Ecto neural progenitor cell (in vitro differentiated cells): ENCODE results near the gene EPHB1.

Experiments
- DNase-seq: peaks from one replicate; pipeline ENCODE4 v3.0.0-alpha.2; 2018; ENCODE audit warnings: low spot score

Gene EPHB1

DNA sequence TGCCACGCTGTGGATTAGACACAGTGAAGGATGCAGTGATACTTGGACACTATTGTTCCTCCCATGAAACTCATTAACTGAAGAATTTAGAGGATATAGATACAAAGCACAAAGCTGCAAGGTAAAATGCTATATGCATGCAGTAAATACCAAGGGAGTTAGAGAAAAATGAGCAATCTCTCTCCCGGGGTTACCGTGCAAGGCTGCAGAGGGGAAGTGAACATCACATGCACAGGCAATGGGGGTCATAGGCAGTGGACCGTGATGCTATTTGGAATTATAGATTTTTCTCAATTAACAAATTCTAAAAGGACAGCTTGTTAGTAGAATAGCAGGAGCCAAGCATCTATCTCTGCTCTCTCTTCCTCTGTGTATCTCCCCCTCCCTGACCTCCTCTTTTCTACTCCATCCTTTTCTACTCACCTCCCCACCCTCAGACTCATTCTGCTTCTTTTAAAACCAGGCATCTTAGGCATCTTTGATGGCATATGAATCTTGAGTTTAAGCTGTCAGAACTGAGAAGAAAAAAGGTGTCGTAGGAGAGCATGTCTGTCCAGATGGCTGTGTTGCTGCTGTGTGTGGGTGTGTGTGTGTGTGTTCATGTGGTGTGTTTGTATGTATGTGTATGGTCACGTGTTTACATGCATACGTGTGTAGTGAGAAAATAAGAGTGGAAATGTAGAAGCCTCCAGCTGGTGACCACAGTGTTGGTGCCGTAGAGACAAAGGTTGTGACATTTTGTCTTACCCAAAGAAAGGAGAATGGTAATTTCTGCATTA, 339.0 kb downstream of the EPHB1 start:
- no peak for DNase-seq

DNA sequence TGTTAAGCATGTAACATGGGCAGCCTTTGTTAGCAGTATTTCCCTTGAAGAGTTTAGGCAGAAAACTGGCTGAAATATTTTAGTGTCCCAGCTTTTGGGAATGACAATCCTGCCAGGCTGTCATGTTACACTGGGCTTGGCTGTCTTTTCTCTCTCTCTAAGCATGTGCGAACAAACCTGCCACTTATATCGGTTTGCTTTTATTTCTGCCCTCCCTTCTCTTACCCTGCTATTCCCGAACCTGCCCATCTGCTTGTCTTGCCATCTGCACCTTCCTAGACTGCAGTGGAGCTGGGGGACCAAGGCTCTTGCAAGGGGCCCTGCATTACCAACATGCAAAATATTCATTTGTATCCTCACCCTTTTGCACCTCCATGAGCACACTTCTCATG, 339.6 kb downstream of the EPHB1 start:
- no peak for DNase-seq

DNA sequence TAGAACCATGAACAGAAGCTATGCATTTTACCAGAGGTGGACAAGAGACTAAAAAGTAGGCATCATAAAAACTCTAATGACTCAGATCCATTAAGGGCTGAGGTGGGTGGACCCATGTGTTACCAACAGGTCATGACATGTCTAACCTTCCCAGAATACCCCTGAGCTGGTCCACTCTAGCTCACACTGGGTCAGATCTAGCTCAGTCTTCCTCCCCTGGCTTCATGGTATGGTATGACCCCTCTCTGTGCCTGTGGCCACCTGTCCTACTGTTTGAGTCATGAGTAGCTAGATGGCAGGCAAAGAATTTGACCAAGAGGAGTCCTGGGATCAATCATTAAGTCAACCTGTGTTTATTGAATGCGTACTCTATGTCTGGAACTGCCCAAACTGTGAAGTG, 340.4 kb downstream of the EPHB1 start:
- DNase-seq, result no peak

DNA sequence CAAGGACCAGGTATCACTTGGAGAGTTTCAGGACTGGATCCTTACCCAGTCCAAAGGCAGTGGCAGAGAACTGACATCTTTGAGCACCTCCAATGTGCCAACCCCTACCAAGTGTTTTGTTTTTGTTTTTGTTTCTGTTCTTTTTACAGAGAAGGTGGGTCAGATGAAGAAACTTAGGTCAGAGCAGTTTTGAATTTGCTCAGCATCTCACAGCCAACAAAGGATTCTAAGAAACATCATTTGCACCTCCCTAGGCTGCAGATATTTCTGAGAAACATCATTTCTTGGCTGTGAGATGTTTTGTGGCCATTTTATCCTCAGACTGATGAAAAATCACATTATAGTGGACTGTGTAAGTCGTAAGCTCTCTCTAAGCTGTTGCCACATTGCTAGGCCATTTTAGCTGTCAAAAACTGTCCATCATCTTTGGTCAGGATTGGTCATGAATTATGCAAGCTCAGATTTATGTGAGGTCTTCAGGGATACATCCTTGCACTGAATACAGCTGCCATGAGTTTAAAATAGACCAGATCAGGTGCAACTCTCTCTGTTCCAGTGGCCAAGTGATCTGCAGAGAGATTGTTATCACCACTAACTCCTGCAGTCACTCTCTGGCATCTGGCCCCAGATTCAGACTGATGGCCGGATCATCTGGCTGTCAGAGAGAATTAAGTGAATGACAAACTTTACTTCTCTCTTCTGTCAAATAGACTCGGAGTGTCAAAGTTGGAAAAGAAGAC, 341.5 kb downstream of the EPHB1 start:
- no peak for DNase-seq

DNA sequence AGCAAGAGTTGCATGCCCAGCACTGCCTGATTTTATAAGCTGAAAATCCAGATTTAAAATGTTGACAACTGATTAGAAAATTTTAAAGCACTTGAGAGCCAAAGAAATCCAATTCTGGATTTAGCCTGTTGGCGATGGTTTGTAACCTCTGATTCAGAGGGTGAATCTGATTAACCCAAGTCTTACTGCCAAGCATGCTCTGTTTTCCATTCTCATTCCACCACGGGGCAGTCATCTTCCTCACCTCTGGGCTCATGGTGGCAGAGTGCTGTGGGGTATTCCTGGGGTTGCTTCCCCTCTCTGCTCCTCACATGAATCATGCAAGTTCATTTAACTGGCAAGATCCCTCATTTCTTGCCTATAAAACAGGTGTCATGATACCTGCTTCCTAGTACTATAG, 342.2 kb downstream of the EPHB1 start:
- DNase-seq, result no peak

DNA sequence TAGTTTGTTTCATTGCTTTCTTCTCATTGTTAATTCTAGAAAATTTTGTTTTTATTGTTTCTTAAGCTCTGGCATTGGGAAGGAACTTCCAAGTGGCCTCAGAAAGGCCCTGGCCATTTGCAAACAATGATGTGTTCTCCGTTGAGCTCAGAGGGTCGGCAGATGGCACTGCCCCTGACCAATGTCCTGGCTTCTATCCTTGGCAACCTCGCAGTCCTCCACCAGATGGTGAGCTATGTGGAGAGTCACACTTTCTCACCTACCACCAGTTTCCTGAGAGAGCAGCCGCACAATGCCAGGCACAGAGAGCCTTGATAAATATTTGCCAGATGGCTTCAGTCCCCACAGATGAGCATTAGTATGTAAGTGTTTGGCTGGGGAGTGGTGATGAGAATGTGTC, 343.7 kb downstream of the EPHB1 start:
- no peak for DNase-seq

DNA sequence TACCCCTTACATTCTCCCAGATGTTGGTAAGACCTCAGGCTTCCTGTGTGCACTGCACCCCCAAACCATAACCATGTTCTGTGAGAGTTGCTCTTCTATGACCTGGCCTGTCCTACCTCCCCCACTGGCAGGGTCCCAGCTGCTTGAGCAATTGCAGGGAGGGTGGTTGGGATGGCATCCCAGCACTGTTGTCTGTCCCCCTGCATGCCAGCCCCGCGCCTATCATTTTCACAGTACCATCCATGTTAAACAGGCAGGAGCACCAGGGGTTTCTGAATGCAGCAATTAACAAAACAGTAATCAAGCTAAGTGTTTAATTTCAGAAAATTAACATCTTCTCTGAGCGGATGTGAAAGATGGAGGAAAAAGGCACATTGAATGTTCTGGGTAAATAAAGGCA, 345.5 kb downstream of the EPHB1 start:
- DNase-seq, result no peak

DNA sequence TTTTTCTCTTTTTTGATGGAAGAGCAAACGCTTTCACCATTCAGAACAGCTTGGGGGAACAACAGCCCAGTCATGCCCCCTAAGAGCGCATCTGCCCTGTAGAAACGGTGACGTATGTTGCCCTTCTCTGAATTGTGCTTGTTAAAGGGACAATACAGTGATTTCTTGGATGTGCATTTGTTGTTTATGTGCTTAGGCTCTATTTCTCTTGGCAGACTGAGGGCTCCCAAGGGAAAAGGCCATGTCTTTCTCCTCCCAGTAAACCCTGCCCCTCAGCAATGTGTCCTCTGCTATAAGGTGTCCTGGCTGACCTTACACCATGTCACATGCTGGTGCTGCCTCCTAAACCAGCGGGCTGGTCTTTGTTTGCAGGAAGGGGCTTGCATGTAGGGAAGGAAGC, 346.1 kb downstream of the EPHB1 start:
- no peak for DNase-seq

DNA sequence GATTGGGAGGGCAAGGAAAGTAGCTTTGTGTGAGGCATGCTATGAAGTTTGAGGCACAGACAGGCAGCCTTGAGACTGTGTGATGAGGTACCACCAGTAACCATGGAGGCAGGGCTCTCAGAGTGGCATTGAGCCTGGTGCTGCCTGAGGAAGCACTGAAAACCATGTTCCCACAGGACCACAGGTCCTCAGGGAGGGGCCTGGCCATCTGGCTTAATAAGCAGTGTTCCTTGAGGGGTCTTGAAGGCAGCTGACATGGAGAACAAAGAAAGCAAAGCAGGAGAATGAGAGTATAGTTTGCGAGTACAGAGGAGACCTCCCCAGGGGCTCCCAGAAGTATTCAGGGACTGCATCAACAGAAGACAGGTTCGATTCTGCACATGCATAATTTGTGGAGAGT, 346.6 kb downstream of the EPHB1 start:
- DNase-seq, result no peak

DNA sequence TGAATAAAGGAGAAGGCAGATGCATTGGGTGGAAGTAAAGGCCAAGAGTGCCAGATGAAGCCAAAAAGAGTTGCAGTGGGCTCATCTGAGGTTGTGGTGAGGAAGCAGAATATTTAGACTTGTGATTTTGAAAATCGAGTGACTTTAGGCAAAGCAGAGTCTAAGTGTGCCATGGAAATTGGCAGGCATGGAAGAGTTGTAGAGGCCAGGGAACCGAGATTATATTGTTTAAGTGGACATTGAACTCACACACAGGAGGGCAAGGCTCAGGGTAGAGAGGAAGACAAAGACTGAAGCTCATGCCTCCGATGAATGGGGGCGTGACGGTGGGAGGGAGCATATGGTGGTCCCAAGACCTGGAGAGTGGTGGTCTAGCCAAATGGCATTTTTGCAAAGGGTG, 347.5 kb downstream of the EPHB1 start:
- DNase-seq, result no peak

DNA sequence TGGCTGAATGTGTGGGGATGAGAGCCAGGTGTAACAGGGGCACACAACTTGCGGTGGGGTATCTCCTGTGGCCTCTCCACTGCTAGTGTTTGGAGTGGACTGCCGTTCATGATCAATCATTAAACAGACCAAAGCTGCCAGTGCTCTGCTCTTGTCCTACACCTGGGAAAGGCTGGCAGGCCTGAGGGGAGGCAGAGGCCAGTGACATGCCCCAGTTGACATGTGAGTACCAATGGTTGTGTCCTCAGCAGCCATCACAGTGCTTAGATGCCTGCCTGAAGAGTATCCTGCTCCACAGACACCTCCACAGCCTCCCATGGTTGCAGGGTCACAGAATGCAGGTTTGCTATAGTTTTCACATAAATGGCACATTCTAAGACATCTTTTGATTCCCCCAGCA, 348.4 kb downstream of the EPHB1 start:
- no peak for DNase-seq

DNA sequence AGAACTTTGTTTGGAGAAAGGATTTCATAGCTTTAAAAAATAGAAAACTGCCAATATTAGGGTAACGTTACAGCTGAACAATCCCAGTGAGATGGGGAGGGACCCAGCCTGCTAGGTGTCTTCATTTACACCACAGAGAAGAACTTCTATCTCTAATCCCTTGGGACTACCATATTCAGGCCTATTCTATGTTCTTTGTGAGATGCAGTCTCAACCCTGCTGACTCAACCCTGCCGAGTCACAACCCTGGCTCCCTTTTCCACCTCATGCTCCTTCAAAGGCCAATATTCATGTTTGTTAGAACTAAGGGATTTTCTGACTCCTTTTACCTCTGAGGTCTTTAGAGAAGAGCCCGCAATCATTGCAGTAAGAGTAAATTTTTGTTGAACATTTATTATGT, 350.5 kb downstream of the EPHB1 start:
- DNase-seq, result no peak

DNA sequence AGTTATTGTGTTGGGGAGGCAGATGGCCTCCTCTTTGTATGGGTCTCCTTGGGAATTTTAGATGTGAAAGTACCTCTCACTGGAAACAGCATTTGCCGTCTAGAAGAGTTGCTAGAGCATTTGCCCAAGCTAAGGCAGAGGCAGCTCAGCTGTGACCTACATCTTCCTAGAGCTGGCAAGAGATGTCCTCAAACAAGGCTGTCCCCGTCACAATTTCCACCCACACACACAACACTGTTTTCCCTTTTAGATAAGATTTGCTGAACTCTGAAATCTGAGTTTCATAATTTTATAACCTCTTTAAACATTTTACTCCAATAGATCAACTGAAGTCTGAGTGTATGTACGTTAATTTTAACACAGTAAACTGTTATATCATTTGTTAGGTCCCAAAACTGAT, 352.6 kb downstream of the EPHB1 start:
- DNase-seq, result no peak

DNA sequence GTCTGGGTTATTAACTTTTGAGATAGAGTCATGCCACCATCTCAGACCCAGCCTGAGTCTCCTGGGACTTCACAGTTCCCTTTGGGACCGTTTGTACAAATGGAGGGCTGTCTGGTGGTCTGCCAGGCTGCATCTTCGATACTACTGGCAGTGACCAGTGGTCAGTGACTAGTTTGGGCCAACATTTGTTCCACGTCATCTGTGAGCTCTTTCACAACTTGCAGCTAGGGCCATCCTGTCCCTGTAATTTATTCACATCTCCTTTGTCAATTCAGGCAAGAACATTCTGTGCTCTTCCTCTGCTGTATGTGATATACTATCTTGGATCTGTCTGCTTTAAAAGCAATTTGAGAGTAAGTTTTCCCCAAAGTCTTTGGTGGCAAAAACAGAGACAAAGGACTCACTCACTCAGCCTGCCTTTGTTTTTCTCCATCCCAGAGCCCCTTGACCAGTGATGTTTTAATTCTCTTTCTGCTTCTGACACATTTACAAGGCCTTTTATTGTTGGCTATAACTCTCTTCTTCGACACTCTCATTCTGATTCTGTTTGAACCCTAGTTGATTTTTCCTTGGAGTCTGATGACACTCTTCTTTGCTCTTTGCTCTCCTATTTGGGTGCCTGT, 353.4 kb downstream of the EPHB1 start:
- DNase-seq, result no peak

DNA sequence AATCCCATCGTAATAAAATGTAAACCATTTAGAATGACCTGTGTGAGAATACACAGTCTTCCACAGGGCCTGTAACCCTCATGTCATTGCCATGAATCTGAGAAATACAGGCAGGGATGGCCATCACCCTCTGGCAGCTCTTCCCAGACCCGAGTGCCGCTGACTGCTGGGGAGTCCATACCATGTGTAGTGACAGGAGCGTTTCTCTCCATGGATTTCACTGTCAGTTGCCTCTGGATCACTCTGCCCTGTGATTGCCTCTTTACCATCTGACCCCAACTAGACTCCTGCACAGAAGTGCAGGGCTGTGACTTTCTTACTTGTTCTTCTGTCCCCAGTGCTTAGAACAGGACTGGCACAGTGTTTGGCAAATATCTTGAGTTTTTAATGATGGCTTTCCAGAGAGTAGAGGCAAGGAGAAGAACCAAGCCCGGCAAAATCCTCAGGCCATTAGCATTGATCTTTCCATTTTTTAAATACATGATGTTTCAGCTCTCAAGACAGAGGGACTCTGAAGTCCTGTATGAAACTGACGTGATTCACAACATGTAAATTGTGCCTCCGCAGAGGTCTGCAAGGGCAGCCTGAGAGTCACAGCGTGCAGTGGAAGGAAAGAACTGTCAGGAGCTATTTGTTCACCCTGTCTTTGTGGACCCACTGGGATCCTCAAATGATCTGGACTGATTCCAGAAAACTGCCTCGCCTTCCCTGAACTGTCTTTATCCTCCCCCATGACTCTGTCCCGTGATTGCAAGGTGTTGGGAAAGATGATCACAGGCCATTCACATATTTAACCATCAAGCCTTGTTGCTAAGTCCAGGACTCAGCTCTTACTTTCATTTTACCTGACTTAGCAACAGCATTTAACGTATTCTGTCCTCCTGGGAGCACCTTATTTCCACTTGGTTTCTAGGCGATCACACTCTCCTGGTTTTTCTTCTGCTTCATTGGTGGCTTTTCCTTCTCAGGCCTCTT, 354.9 kb downstream of the EPHB1 start:
- no peak for DNase-seq

DNA sequence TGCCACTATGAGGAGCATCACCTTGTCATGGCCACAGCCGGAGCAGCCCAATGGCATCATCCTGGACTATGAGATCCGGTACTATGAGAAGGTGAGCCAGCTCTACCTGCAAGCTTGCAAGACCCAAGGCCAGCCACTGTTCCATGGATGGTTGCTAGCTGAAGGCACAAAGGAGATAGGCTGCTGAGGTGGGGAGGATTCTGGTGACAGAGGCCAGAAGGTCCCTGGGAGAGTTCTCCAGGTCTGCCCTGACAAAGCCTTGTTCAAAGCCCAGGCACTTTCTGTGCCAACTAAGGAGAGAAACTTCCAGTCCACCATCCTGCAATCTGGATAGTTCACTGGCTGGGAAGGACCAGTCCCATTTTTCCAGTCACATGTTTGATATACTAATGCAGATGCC, 359.1 kb downstream of the EPHB1 start:
- DNase-seq, result no peak

DNA sequence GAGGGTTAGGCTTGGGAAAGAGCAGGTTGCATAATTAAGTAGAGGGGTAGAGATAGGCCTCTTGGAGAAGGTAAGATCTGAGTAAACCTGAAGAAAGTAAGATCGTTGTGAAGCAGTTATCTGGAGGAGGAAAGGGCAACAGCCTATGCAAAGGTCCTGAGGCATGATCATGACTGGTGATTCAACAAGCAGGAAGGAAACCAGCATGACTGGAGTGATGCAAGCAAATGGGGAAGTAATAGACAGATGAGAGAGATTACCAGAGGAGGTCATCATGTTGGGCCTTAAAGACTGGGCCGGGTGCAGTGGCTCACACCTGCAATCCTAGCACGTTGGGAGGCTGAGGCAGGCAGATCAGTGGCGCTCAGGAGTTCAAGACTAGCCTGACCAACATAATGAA, 360.2 kb downstream of the EPHB1 start:
- no peak for DNase-seq

DNA sequence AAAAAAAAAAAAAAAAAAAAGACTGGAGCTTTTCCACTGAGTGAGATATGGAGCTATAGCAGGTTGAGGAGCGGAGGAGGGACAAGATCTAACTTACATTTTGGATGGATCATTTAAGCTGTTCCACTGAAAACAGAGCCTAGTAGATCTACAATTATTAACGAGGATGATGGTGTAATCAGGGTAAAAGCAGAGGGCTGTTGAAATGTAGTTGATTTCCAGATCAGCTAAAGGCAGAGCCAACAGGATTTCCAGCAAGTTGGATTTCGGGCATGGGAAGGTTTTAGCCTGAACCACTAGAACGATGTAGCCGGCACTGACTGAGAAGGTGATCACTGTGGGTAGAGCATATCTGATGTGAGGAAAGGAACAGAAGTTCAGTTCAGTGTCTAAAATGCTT, 360.7 kb downstream of the EPHB1 start:
- DNase-seq, result no peak

DNA sequence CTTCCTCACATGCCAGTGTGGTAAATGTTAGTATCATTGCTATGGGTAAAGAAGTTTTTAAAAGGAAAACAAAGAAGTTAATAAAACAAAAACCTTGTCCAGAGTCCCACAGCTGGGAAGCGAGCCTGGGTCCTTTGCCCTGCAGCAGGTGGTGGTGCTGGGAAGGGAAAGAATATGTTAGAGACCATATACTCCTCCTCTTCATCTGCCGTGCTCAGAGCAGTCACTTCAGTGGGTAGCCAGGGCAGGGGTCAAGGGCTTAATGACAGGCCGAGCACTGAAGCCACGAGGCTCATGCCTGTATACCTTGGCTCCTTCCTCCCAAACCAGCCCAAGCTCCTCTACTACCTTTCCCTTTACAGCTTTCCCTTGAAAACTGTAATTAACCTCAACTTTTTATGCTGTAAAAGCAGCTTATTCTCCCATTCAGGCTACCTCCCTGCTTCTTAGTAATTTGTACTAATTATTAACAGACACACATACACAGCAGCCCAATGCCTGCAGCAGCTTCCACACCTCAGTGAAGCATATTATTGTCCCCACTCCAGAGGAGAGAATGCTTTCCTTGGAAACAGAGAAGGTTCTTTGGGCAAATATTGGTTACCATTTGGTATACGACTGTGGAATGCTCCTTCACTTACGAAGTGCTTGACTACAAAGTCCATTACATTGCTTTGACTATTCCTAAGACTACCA, 362.1 kb downstream of the EPHB1 start:
- DNase-seq, result no peak

DNA sequence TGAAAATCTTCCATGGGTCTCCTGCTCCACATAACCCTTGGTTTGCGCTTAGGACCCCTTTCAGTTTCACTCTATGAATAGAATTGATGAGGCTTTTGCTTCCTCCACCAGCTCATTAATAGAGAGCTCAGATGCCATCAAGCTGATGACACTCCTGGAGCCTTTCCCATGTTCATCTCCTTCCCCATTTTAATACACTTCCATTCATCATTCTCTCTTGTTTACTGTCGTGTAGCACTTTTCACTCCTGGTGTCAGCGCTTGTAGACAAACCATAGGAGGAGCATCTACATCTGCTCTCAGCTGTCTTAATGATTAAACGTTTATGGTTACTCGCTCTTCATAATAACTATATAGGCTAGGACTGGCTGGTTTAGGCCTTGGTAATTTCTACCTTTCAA, 363.5 kb downstream of the EPHB1 start:
- no peak for DNase-seq

DNA sequence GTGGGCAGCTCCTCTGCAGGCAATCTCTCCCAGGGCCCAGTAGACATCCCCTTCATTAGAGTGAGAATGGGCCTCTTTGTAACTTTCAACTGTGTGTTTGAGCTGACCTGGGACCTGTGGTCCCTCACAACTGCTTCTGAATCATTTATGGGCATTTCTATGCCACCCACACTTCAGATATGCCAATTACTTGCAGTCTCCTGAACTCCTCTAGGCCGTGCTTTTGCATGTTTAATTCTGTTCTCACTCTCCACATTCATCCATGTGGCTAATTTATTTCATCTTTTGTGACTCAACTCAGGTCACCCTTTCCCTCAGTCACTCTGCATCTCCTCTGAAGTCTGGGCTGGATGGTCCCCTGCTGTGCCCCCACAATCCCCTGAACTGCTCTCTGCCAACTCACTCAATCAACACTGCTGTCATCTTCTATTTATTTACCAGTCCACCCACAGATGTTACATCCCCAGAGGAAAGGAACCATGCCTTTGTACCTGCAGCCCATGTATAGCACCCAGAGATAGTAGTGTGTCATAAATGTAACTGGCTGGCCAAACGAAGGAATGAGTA, 364.7 kb downstream of the EPHB1 start:
- DNase-seq, result no peak
